Loucy (cell line): ENCODE data around the gene LRRC4B.

Experiments
- CTCF ChIP-seq: fragments of 200-600 bp; sonication (generic); conservative IDR thresholded peaks from 2 replicates; pipeline ENCODE4 v1.5.1; 2014; ENCODE audit warnings: mild to moderate bottlenecking, antibody characterized with exemption, low read length
- EZH2phosphoT487 ChIP-seq: fragments of 200-600 bp; IDR thresholded peaks from 2 replicates; pipeline ENCODE4 v1.6.1; 2018; ENCODE audit warnings: antibody characterized with exemption, mild to moderate bottlenecking, moderate library complexity, borderline replicate concordance

- TF ChIP-seq EZH2phosphoT487, result no peak
- no peak for TF ChIP-seq CTCF
Observed at GRCh38 chr19:50488389-50489194, 79.6 kb downstream of the LRRC4B start.
